ENCODE results near the gene ZSCAN22. TPM values are rescaled to one million over a fixed set of nuclear protein-coding genes. Genes with fewer than 3 reads are reported as not detected.

ZSCAN22 gene
- total and polyA plus RNA-seq, 2 experiments from 2014 or later = 0.86 to 2.9 TPM

- Histone ChIP-seq H3F3A (replicated peaks; ENCODE audit: low read depth) (peaks cover 31% of the 10 kb centered on the region), H3K4me1 (ENCODE audit: insufficient read depth) (peaks cover 13% of the 10 kb centered on the region), H3K4me2 (peak overlapping the region; percentile 97), H3K4me3 (peak overlapping the region; percentile 87), H3K27ac (ENCODE audit: low read depth) (peak overlapping the region; percentile 94), H3K9me2 (ENCODE audit: insufficient read depth) (no peaks in the 10 kb centered on the region), H3K36me3 (ENCODE audit: insufficient read depth) (peaks cover 27% of the 10 kb centered on the region), H2AFZ (peak overlapping the region; percentile 1), H4K20me1 (replicated peaks; ENCODE audit: insufficient read depth) (peaks cover 31% of the 10 kb centered on the region), H3K27me3 (ENCODE audit: insufficient read depth) (no peaks in the 10 kb centered on the region), H3K79me2 (replicated peaks; ENCODE audit: insufficient read depth) (peaks cover 39% of the 10 kb centered on the region)
- H3K4me1 Mint-ChIP-seq = peaks cover 25% of the 10 kb centered on the region
- H3K4me3 Mint-ChIP-seq = peak overlapping the region; percentile 99
- peaks cover 24% of the 10 kb centered on the region for H3K27me3 Mint-ChIP-seq (ENCODE audit: insufficient read depth, low read depth, poor library complexity)
- H3K27ac Mint-ChIP-seq = peak overlapping the region; percentile 98
- peaks cover 40% of the 10 kb centered on the region for H3K36me3 Mint-ChIP-seq (ENCODE audit: low read depth)
- TF ChIP-seq POLR2AphosphoS5 (IDR thresholded peaks at IDR 0.05; ENCODE audit: low read depth) (no peak), NANOG (IDR thresholded peaks at IDR 0.05; ENCODE audit: borderline replicate concordance) (no peak), JUNB (IDR thresholded peaks at IDR 0.05; ENCODE audit: unreplicated experiment) (no peak), ZNF331 (CRISPR knock-in tag; IDR thresholded peaks at IDR 0.05; ENCODE audit: low read depth) (no peak), EZH2 (IDR thresholded peaks at IDR 0.05; ENCODE audit: low read depth, unreplicated experiment) (no peak), ZNF114 (CRISPR knock-in tag; IDR thresholded peaks at IDR 0.05) (no peak), CREB1 (CRISPR knock-in tag; IDR thresholded peaks at IDR 0.05; ENCODE audit: low read depth) (no peak), REST (IDR thresholded peaks at IDR 0.05; ENCODE audit: unreplicated experiment) (no peak), ETS1 (IDR thresholded peaks at IDR 0.05) (no peak), EZH2phosphoT487 (IDR thresholded peaks at IDR 0.05; ENCODE audit: unreplicated experiment) (no peak)
- DNase-seq (ENCODE audit: low spot score) (no peak), ATAC-seq (peak; percentile 34)
- H3K9me3 Mint-ChIP-seq = peaks cover 3% of the 10 kb centered on the region; the same call in 2 of the 3 replicates
Measured at GRCh38 chr19:58385891-58386575, 59.2 kb downstream of the ZSCAN22 start.

Measured in GM23338 (cell line).